MCF 10A (cell line): ENCODE data around the gene SEMA3D. TPM values are rescaled to one million over a fixed set of nuclear protein-coding genes. Genes with fewer than 3 reads are reported as not detected.

Source experiments
- BruUV-seq: library from RNA; stranded (reverse); fragments of 400-500 nt; replicated peaks from 2 replicates; lab custom pipeline; 2021; lab: Mats Ljungman, UMichigan
- CTCF ChIA-PET: fragments of 300-600 bp; sonication (Branson Sonifier 250); formaldehyde crosslinking; extraction: SDS; loops from one replicate; lab custom pipeline; 2021; ENCODE audit warnings: antibody characterized with exemption, inconsistent platforms; lab: Yijun Ruan, JAX
- POLR2A ChIA-PET: fragments of 300-600, 350-650 bp; sonication (Branson Sonifier 250); formaldehyde crosslinking; extraction: SDS; loops from one replicate; lab custom pipeline; 2020; ENCODE audit warnings: antibody characterized with exemption, inconsistent platforms; lab: Yijun Ruan, JAX
- DNase-seq: peaks from one replicate; pipeline ENCODE4 v3.0.0-alpha.2; 2018; ENCODE audit not compliant: unreplicated experiment
- H3K27ac Mint-ChIP-seq: one replicate; pipeline ENCODE4 v1.8.0; 2022; ENCODE audit warnings: mild to moderate bottlenecking, low read depth, mixed read lengths; ENCODE audit not compliant: unreplicated experiment
- H3K27me3 Mint-ChIP-seq: one replicate; pipeline ENCODE4 v1.8.0; 2022; ENCODE audit warnings: mixed read lengths; ENCODE audit not compliant: insufficient read depth, unreplicated experiment
- H3K36me3 Mint-ChIP-seq: one replicate; pipeline ENCODE4 v1.8.0; 2022; ENCODE audit warnings: mild to moderate bottlenecking, moderate library complexity, mixed read lengths; ENCODE audit not compliant: insufficient read depth, unreplicated experiment
- H3K4me1 Mint-ChIP-seq: one replicate; pipeline ENCODE4 v1.8.0; 2022; ENCODE audit warnings: mixed read lengths; ENCODE audit not compliant: insufficient read depth, unreplicated experiment
- H3K4me3 Mint-ChIP-seq: one replicate; pipeline ENCODE4 v1.8.0; 2022; ENCODE audit warnings: mild to moderate bottlenecking, moderate library complexity, mixed read lengths; ENCODE audit not compliant: unreplicated experiment
- H3K9me3 Mint-ChIP-seq: one replicate; pipeline ENCODE4 v1.8.0; 2022; ENCODE audit warnings: mixed read lengths; ENCODE audit not compliant: unreplicated experiment
- intact Hi-C: fragments of 100-400 bp; cut with micrococcal nuclease; formaldehyde crosslinking; loops from 2 replicates; pipeline ENCODE4 v1.14.1; 2022
- total RNA-seq: library from RNA; stranded (reverse); gene quantifications from 2 replicates; pipeline ENCODE4 v1.2.3, GENCODE V29; 2022
- TF ChIP-seq, protein P1 (sequence below): fragments of 200-600 bp; IDR thresholded peaks from one replicate; pipeline ENCODE4 v1.8.0; 2022; ENCODE audit warnings: antibody characterized with exemption, mild to moderate bottlenecking; ENCODE audit not compliant: unreplicated experiment

The SEMA3D gene
- total RNA-seq, 1 experiment from 2014 or later = not detected

DNA sequence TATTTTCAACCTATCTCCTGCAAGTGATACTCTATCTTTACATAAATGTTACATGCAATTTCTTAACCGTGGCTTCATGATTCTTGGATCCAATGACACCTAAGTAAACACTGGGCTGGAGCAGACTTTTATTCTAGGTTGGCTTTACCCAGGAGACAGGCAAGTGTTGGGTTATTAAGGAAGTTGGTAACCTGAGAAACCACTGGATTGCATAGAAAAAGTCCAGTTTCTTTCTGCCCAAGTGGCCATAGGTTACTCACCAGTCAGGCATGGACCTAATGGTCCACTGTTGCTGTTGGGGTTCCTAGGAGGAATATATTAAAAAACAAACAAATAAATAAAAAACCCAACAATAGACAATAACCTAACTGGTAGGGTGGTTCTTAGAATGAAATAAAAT, 112.8 kb downstream of the SEMA3D start:
- Mint-ChIP-seq H3K27ac (no peak overlapping the region), H3K9me3 (no peaks in the 10 kb centered on the region), H3K27me3 (peaks cover 15% of the 10 kb centered on the region), H3K36me3 (no peaks in the 10 kb centered on the region), H3K4me3 (no peak overlapping the region), H3K4me1 (no peaks in the 10 kb centered on the region)
- POLR2A ChIA-PET = no interaction called here
- TF ChIP-seq, protein P1, sequence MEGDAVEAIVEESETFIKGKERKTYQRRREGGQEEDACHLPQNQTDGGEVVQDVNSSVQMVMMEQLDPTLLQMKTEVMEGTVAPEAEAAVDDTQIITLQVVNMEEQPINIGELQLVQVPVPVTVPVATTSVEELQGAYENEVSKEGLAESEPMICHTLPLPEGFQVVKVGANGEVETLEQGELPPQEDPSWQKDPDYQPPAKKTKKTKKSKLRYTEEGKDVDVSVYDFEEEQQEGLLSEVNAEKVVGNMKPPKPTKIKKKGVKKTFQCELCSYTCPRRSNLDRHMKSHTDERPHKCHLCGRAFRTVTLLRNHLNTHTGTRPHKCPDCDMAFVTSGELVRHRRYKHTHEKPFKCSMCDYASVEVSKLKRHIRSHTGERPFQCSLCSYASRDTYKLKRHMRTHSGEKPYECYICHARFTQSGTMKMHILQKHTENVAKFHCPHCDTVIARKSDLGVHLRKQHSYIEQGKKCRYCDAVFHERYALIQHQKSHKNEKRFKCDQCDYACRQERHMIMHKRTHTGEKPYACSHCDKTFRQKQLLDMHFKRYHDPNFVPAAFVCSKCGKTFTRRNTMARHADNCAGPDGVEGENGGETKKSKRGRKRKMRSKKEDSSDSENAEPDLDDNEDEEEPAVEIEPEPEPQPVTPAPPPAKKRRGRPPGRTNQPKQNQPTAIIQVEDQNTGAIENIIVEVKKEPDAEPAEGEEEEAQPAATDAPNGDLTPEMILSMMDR = no peak
- BruUV-seq = no TSS peak
- intact Hi-C loops = no loop called here
- DNase-seq = no peak
- CTCF ChIA-PET = no interaction called here

- intact Hi-C loops = no loop called here
- no peak for DNase-seq
- H3K36me3 Mint-ChIP-seq = no peaks in the 10 kb centered on the region
- BruUV-seq = no TSS peak
- no peaks in the 10 kb centered on the region for H3K4me1 Mint-ChIP-seq
- TF ChIP-seq, protein P1 = no peak
- no peaks in the 10 kb centered on the region for H3K9me3 Mint-ChIP-seq
- no peak overlapping the region for H3K4me3 Mint-ChIP-seq
- CTCF ChIA-PET = interaction anchor here (0.8 to 0.9 kb wide), 3 partner anchors 30 to 780 kb away, joined by 3 to 4 read pairs (median 4); no protein-coding TSS in a partner anchor
- H3K27ac Mint-ChIP-seq = no peak overlapping the region
- POLR2A ChIA-PET = no interaction called here
- peaks cover 18% of the 10 kb centered on the region for H3K27me3 Mint-ChIP-seq
Observed at GRCh38 chr7:85070967-85071628, 115.8 kb downstream of the SEMA3D start.

DNA sequence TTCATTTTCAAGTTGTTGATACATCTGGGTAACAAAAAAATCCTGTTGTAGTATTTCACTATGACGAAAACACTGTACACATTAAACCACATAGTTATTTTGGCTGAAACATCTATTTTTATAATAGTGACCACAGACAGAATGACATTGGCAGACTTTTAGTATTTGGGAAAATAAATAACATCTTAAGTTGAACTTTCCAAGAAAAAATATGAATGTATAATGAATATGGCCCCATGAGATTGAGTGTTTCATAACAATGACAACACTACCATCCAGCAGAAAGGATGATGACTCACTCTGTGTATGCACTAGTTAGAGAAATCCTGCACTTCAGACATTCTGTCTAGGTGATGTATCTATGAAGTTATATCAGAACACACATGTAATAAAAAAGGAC, 118.1 kb downstream of the SEMA3D start:
- CTCF ChIA-PET = no interaction called here
- Mint-ChIP-seq H3K4me3 (no peak overlapping the region), H3K27ac (no peak overlapping the region), H3K4me1 (no peaks in the 10 kb centered on the region), H3K36me3 (no peaks in the 10 kb centered on the region), H3K27me3 (peaks cover 29% of the 10 kb centered on the region), H3K9me3 (no peaks in the 10 kb centered on the region)
- DNase-seq = peak; percentile 30
- TF ChIP-seq, protein P1 = no peak
- intact Hi-C loops = no loop called here
- POLR2A ChIA-PET = no interaction called here
- no TSS peak for BruUV-seq

- CTCF ChIA-PET = interaction anchor here (0.6 kb wide), 1 partner anchor 540 kb away, joined by 3 read pairs; no protein-coding TSS in a partner anchor
- TF ChIP-seq, protein P1 = no peak
- BruUV-seq = no TSS peak
Observed at GRCh38 chr7:85067371-85067770, 119.5 kb downstream of the SEMA3D start.

More at GRCh38 chr7:85067371-85067770, 119.5 kb downstream of the SEMA3D start:
- H3K4me1 Mint-ChIP-seq = no peaks in the 10 kb centered on the region
- intact Hi-C loops = no loop called here
- H3K27ac Mint-ChIP-seq = no peak overlapping the region
- H3K4me3 Mint-ChIP-seq = no peak overlapping the region
- H3K27me3 Mint-ChIP-seq = peaks cover 43% of the 10 kb centered on the region
- no peaks in the 10 kb centered on the region for H3K36me3 Mint-ChIP-seq
- POLR2A ChIA-PET = no interaction called here
- no peak for DNase-seq
- H3K9me3 Mint-ChIP-seq = no peaks in the 10 kb centered on the region
